B cell (primary cell): ENCODE measurements around the gene EP300. TPM values are rescaled to one million over a fixed set of nuclear protein-coding genes. Genes with fewer than 3 reads are reported as not detected.

ENCODE experiments used
- ATAC-seq: fragments of 200-7000 bp; cut with Tn5 transposase; one replicate; pipeline ENCODE4 v1.10.0; 2021; ENCODE audit warnings: low read depth, mild to moderate bottlenecking, moderate number of reproducible peaks, moderate library complexity
- CTCF ChIA-PET: fragments of 350-600 bp; sonication (Branson Sonifier 250); formaldehyde crosslinking; loops from one replicate; lab custom pipeline; 2021; ENCODE audit warnings: antibody characterized with exemption, inconsistent platforms; lab: Charles Lee
- POLR2A ChIA-PET: fragments of 350-600 bp; sonication (Branson Sonifier 250); formaldehyde crosslinking; loops from one replicate; lab custom pipeline; 2021; ENCODE audit warnings: antibody characterized with exemption; lab: Charles Lee
- DNase-seq: peaks from one replicate; pipeline ENCODE4 v3.0.0; 2013
- H2AFZ ChIP-seq: 2 replicates; pipeline ENCODE4 v1.6.1; 2012; ENCODE audit warnings: mild to moderate bottlenecking, low read depth, low read length; ENCODE audit not compliant: insufficient read depth, poor library complexity, severe bottlenecking
- H3K27ac ChIP-seq, 2 donors: 1 replicate in 1 of 2; 2 replicates in 1 of 2; pipeline ENCODE4 v1.5.1; 2012 to 2013; ENCODE audit warnings: low read length in 2 of 2, mild to moderate bottlenecking in 2 of 2, moderate library complexity in 1 of 2
- H3K27me3 ChIP-seq, 4 experiments: fragments of 200-600 bp in 1 of 4; sonication (generic) in 1 of 4; replicated peaks in 1 of 4; 1 replicate in 2 of 4; 2 replicates in 2 of 4; pipeline versions ENCODE4 v1.6.1 to v1.7.0; 2013 to 2016; ENCODE audit warnings: low read length in 3 of 4, mild to moderate bottlenecking in 2 of 4, mixed read lengths in 1 of 4, moderate library complexity in 1 of 4; ENCODE audit not compliant: insufficient read depth in 4 of 4, control insufficient read depth in 3 of 4; ENCODE audit errors: control extremely low read depth in 1 of 4
- H3K36me3 ChIP-seq, 2 experiments: replicated peaks in 1 of 2; 1 replicate in 1 of 2; 2 replicates in 1 of 2; pipeline versions ENCODE4 v1.6.1 to v1.7.1; 2013; ENCODE audit warnings: low read length in 1 of 2; ENCODE audit not compliant: insufficient read depth in 2 of 2, control insufficient read depth in 1 of 2; ENCODE audit errors: control extremely low read depth in 1 of 2, extremely low read depth in 1 of 2
- H3K4me1 ChIP-seq, 2 donors: fragments of 200-600 bp in 1 of 2; sonication (generic) in 1 of 2; 1 replicate in 1 of 2; 2 replicates in 1 of 2; pipeline versions ENCODE4 v1.5.1 to v1.6.1; 2013 to 2017; ENCODE audit warnings: low read length in 2 of 2; ENCODE audit not compliant: control insufficient read depth in 2 of 2, insufficient read depth in 2 of 2
- H3K4me2 ChIP-seq: replicated peaks from 2 replicates; pipeline ENCODE3; 2012; ENCODE audit warnings: mild to moderate bottlenecking, low read depth, low read length; ENCODE audit not compliant: poor library complexity, severe bottlenecking
- H3K4me3 ChIP-seq, 5 experiments: fragments of 200-600 bp in 1 of 5; sonication (generic) in 1 of 5; 1 replicate in 3 of 5; 2 replicates in 2 of 5; pipeline versions ENCODE4 v1.5.1 to v1.7.0; 2011 to 2016; ENCODE audit warnings: low read length in 4 of 5, mild to moderate bottlenecking in 4 of 5, low read depth in 2 of 5, control low read depth in 1 of 5, moderate library complexity in 1 of 5; ENCODE audit not compliant: insufficient read depth in 1 of 5; ENCODE audit errors: control extremely low read depth in 1 of 5, extremely low read depth in 1 of 5
- H3K79me2 ChIP-seq: fragments of 200-600 bp; sonication (generic); one replicate; pipeline ENCODE4 v1.6.0; 2016; ENCODE audit warnings: low read length; ENCODE audit not compliant: control insufficient read depth, insufficient read depth
- H3K9ac ChIP-seq: fragments of 200-600 bp; sonication (generic); 2 replicates; pipeline ENCODE4 v1.6.1; 2017; ENCODE audit warnings: mild to moderate bottlenecking, low read length, moderate library complexity
- H3K9me3 ChIP-seq, 3 donors: one replicate each; pipeline versions ENCODE4 v1.6.1 to v1.7.1; 2013; ENCODE audit warnings: low read length in 2 of 3; ENCODE audit not compliant: control insufficient read depth in 2 of 3, insufficient read depth in 1 of 3; ENCODE audit errors: control extremely low read depth in 1 of 3
- H4K20me1 ChIP-seq: 2 replicates; pipeline ENCODE4 v1.6.0; 2012; ENCODE audit warnings: mild to moderate bottlenecking, low read length; ENCODE audit not compliant: insufficient read depth, control insufficient read depth, poor library complexity, severe bottlenecking
- H3K27ac Mint-ChIP-seq: one replicate; pipeline ENCODE4 v1.8.0; 2021; ENCODE audit warnings: mixed read lengths
- H3K27me3 Mint-ChIP-seq: one replicate; pipeline ENCODE4 v1.8.0; 2021; ENCODE audit warnings: mixed read lengths
- H3K4me1 Mint-ChIP-seq: one replicate; pipeline ENCODE4 v1.8.0; 2021; ENCODE audit warnings: mixed read lengths
- H3K4me3 Mint-ChIP-seq: one replicate; pipeline ENCODE4 v1.8.0; 2021; ENCODE audit warnings: mixed read lengths
- H3K9me3 Mint-ChIP-seq: one replicate; pipeline ENCODE4 v1.8.0; 2022; ENCODE audit warnings: mixed read lengths; ENCODE audit not compliant: insufficient read depth
- CTCF ChIP-seq: fragments of 200-600 bp; IDR thresholded peaks from one replicate; pipeline ENCODE4 v1.8.0; 2022; ENCODE audit warnings: antibody characterized with exemption, mild to moderate bottlenecking
- EZH2 ChIP-seq: IDR thresholded peaks from 2 replicates; pipeline ENCODE4 v1.6.1; 2012; ENCODE audit warnings: borderline replicate concordance, low read depth, mild to moderate bottlenecking, moderate library complexity, low read length; ENCODE audit not compliant: insufficient read depth, poor library complexity, severe bottlenecking
- WGBS: methylation state at CpG from one replicate; pipeline ENCODE4 v1.1.5; 2013; ENCODE audit warnings: missing lambda C conversion rate; ENCODE audit not compliant: insufficient coverage; 5-methylcytosine and 5-hydroxymethylcytosine counted together
- intact Hi-C: fragments of 100-400 bp; cut with micrococcal nuclease; formaldehyde crosslinking; loops from one replicate; pipeline ENCODE4 v1.10.0; 2022
- polyA plus RNA-seq: library from polyadenylated mRNA; depleted of rRNA; stranded (reverse); fragments of >200 nt; gene quantifications from 2 replicates; pipeline ENCODE4 v1.2.3, GENCODE V29; 2012
- total RNA-seq, 2 donors: library from RNA; stranded (reverse); fragments of 120-200 nt in 1 of 2; gene quantifications; 1 replicate in 1 of 2; 2 replicates in 1 of 2; pipeline versions ENCODE4 v1.2.3 to v1.2.4, GENCODE V29; 2013 to 2022

Gene EP300
- total and polyA plus RNA-seq, 2 donors (not counting 1 experiment from before 2014, with no cell fraction given): 73.3 to 185 TPM

DNA sequence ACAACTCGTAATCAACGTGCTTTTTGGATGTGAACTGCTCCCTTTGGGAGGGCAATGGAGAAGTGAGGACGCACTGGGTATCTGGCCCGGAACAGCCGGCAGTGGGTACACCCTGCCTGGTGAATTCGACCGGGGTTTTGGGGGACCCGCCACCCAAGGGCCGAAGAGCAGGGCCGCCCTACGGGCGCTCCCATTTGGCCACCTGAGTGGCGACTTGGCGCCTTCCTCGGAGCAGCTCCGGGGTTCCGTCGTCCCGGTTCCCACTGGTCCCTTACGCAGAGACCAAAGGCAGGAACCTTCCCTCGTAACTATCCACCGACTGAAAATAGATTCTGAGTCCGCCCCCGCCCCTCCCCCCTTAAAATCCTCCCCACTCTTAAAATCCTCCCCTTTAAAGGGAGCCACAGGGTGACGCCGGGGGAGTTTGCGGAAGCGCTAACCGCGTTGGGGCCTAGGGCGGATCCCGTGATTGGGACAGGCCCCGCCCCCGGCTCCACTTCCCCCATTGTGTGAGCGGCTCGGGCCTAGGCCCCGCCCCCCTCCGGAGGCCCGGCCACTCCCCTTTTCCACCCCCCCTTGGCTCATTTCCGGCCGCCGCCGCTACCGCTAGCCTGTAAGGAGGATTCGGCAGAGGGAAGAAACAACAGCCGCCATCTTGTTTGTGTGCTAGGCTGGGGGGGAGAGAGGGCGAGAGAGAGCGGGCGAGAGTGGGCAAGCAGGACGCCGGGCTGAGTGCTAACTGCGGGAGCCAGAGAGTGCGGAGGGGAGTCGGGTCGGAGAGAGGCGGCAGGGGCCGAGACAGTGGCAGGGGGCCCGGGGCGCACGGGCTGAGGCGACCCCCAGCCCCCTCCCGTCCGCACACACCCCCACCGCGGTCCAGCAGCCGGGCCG is 1.0 kb upstream of the EP300 start:
- peak overlapping the region; percentile 97 to 99 for H3K27ac ChIP-seq
- H3K9ac ChIP-seq: peak overlapping the region; percentile 97
- POLR2A ChIA-PET: interaction anchor here (0.5 to 5.9 kb wide), 7 partner anchors 9 to 169 kb away, joined by 3 to 90 read pairs (median 10); partner anchors contain the start of gene RBX1
- peak; percentile 99 for DNase-seq
- peaks cover 39% of the 10 kb centered on the region for H3K79me2 ChIP-seq
- Mint-ChIP-seq H3K4me3 (peak overlapping the region; percentile 98), H3K27ac (peak overlapping the region; percentile 100), H3K27me3 (no peaks in the 10 kb centered on the region), H3K9me3 (no peaks in the 10 kb centered on the region), H3K4me1 (peaks cover 32% of the 10 kb centered on the region)
- H3K27me3 ChIP-seq: no peaks in the 10 kb centered on the region
- TF ChIP-seq CTCF (no peak), EZH2 (no peak)
- peak; percentile 81 for ATAC-seq
- H4K20me1 ChIP-seq: peaks cover 31% of the 10 kb centered on the region
- peak overlapping the region; percentile 84 for H3K4me2 ChIP-seq
- intact Hi-C loops: loop anchor here (1.0 to 10.0 kb wide), 8 partner anchors 22 to 290 kb away; partner anchors contain the start of genes RANGAP1, SLC25A17, ST13 and TEF
- H3K9me3 ChIP-seq: no peaks in the 10 kb centered on the region
- H3K4me3 ChIP-seq: peak overlapping the region; percentile 74 to 100 (median 92)
- H3K4me1 ChIP-seq: peaks cover 25% of the 10 kb centered on the region in 2 donors
- WGBS: under 1% methylated on average over 57 of the region's 67 CpGs
- H3K36me3 ChIP-seq: no peaks in the 10 kb centered on the region
- peak overlapping the region; percentile 91 for H2AFZ ChIP-seq
- CTCF ChIA-PET: interaction anchor here (4.1 kb wide), 1 partner anchor 22 kb away, joined by 20 read pairs; no protein-coding TSS in a partner anchor
